Measurements from ENCODE around the gene RAD9B.
A peak's percentile ranks its signal among the peaks of the same experiment; 100 is the strongest.

RAD9B gene

DNA sequence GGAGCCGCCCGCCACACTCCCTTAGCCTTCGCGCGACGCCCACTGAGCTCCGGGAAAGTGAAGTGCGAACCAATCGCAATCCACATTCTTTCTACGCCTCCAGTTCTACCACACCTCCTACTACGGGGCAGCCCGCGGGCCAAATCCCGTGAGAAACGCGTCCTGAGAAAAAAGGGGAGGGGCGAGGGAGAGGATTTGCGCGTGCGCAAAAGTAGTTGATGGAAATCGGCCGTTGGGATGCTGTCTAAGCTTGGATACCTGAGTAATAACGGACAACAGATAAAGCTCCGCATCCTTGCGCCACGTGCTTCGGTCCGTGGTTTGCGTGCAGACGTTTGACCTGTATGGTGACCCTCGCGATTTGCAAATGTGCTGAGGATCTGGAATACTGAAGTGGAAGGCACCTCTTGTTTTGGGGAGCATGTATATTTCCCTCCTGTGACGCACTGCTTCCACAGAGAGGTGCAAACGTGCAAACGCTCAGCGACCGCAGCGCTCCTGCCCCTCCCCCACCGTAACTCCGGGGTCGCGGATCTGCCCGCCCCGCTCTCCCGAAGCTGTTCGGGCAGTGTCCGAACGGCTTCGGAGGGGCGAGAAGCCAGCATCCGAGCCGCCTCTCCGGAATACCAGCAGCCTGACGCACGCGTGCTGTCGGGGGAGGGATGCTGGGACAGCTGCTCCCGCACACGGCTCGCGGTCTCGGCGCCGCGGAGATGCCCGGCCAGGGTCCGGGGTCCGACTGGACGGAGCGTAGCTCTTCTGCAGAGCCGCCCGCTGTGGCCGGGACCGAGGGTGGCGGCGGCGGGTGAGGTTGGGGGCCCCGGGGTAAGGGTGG is 33.7 kb upstream of the RAD9B start, which contains the start of the genes FAM216A and GPN3:
TSS of gene FAM216A (plus strand) at position 632 of the 835 bp plus-strand sequence. CDS start at position 663, 31 bp downstream.
TSS of gene GPN3 (minus strand) at position 44 of the 835 bp plus-strand sequence. CDS start 54 bp downstream, outside the sequence.
- TF ChIP-seq CTCF (IDR thresholded peaks at IDR 0.05; ENCODE audit: low read depth, low read length), result no peak
- peak; percentile 94 for DNase-seq (ENCODE audit: extremely low read depth, low read depth)

GRCh38 chr12:110475426-110475825 is 26.7 kb upstream of the RAD9B start:
- no peak for DNase-seq (ENCODE audit: extremely low read depth, low read depth)
- no peak for TF ChIP-seq CTCF (IDR thresholded peaks at IDR 0.05; ENCODE audit: low read depth, low read length)

GRCh38 chr12:110498984-110499706 is 3.0 kb upstream of the RAD9B start:
- no peak for TF ChIP-seq CTCF (IDR thresholded peaks at IDR 0.05; ENCODE audit: low read depth, low read length)
- no peak for DNase-seq (ENCODE audit: extremely low read depth, low read depth)

DNA sequence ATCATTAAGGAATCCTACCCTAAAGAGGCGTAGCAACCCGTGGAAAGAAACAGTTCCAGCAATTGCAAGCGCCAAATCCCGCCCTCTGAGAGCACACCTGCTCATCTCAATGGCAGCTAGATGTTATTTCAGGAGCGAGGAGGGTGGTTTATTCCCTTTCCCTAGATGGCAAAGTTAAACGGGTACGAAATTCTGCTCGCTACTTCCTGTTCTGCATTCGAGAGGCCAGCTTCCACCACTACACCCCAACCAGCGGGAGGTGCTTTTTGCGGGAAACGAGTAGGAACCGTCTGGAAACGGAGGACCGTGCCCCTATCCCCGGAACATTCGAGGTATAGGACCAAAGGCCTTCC is 756 bp upstream of the RAD9B start:
- no peak for TF ChIP-seq CTCF (IDR thresholded peaks at IDR 0.05; ENCODE audit: low read depth, low read length)
- DNase-seq (ENCODE audit: extremely low read depth, low read depth), result no peak

DNA sequence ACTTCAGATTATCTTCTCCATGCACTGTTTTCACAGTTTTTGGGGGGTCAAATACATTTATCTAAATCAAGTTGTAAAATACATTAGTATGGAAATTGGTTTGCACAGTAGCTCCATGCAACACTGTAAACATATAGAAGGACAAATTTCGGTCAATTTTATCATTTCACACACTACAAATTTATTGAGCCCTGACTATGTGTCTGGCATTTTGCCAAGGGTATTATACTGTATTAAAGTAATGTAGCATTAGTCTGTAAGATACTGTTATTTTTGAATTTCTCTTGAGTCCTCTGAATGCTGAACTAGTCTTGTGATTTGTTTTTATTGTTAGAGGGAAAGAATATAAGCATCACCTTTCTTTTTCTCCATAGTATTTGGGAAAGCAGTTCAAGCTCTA is 1.3 kb downstream of the RAD9B start:
- no peak for DNase-seq (ENCODE audit: extremely low read depth, low read depth)
- no peak for TF ChIP-seq CTCF (IDR thresholded peaks at IDR 0.05; ENCODE audit: low read depth, low read length)

GRCh38 chr12:110505332-110505731 is 3.2 kb downstream of the RAD9B start:
- no peak for TF ChIP-seq CTCF (IDR thresholded peaks at IDR 0.05; ENCODE audit: low read depth, low read length)
- no peak for DNase-seq (ENCODE audit: extremely low read depth, low read depth)

DNA sequence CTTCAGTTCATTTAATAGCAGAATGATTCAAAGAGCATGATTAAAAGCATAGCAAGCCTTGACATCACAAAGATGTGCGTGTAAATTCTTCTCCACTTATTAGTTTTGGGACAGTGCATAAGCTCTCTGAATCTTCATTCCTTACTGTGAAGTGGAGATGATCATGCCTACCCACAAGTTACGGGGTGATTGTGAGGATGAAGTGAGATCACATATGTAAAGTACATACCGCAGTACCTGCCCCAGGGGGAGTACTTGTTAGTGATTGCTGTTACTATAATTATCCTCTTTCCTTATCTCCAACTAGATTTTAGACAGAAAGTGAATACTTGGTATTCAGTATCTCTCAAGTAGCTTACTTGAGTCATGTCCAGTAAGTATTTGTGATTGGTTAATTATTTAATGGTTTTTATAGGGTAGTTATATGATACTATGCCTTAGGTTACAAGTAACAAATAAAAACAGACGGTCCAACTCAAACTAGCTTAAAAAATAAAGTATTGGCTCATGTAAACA is 6.0 kb downstream of the RAD9B start:
- no peak for TF ChIP-seq CTCF (IDR thresholded peaks at IDR 0.05; ENCODE audit: low read depth, low read length)
- DNase-seq (ENCODE audit: extremely low read depth, low read depth), result no peak

Measured in AG09319 (cell line).